Kidney capillary endothelial cell (primary cell): ENCODE data around the gene NAA11.

Experiments
- DNase-seq: peaks from one replicate; pipeline ENCODE4 v3.0.0-alpha.2; 2018; ENCODE audit warnings: low spot score

The NAA11 gene

GRCh38 chr4:79325864-79326328 lies at the start of gene NAA11:
Gene NAA11 (minus strand): TSS chr4:79326061. CDS start chr4:79325877, 184 bp downstream.
- no peak for DNase-seq

- DNase-seq = no peak
Measured at GRCh38 chr4:79370026-79370425, 44.2 kb upstream of the NAA11 start.

GRCh38 chr4:79367096-79367495 lies 41.2 kb upstream of the NAA11 start:
- no peak for DNase-seq

- no peak for DNase-seq
Measured at GRCh38 chr4:79366422-79366821, 40.6 kb upstream of the NAA11 start.

GRCh38 chr4:79364061-79364460 lies 38.2 kb upstream of the NAA11 start:
- DNase-seq = no peak

- no peak for DNase-seq
Measured at GRCh38 chr4:79362626-79363025, 36.8 kb upstream of the NAA11 start.

GRCh38 chr4:79360006-79360405 lies 34.1 kb upstream of the NAA11 start:
- DNase-seq = no peak

- DNase-seq = no peak
Measured at GRCh38 chr4:79358438-79358837, 32.6 kb upstream of the NAA11 start.

- no peak for DNase-seq
Measured at GRCh38 chr4:79357365-79357764, 31.5 kb upstream of the NAA11 start.

GRCh38 chr4:79353075-79353474 lies 27.2 kb upstream of the NAA11 start:
- no peak for DNase-seq

- no peak for DNase-seq
Measured at GRCh38 chr4:79348405-79348804, 22.5 kb upstream of the NAA11 start.

GRCh38 chr4:79341893-79342653 lies 16.2 kb upstream of the NAA11 start:
- DNase-seq = no peak

- DNase-seq = no peak
Measured at GRCh38 chr4:79340568-79340967, 14.7 kb upstream of the NAA11 start.

- DNase-seq = no peak
Measured at GRCh38 chr4:79338148-79338547, 12.3 kb upstream of the NAA11 start.

- no peak for DNase-seq
Measured at GRCh38 chr4:79334783-79335182, 8.9 kb upstream of the NAA11 start.

- DNase-seq = no peak
Measured at GRCh38 chr4:79334341-79334740, 8.5 kb upstream of the NAA11 start.

- DNase-seq = no peak
Measured at GRCh38 chr4:79331126-79331876, 5.4 kb upstream of the NAA11 start.

- DNase-seq = no peak
Measured at GRCh38 chr4:79330720-79331119, 4.9 kb upstream of the NAA11 start.

GRCh38 chr4:79325436-79325835 lies 425 bp downstream of the NAA11 start:
- no peak for DNase-seq

GRCh38 chr4:79319975-79320374 lies 5.9 kb downstream of the NAA11 start:
- no peak for DNase-seq

- no peak for DNase-seq
Measured at GRCh38 chr4:79317711-79318110, 8.2 kb downstream of the NAA11 start.

GRCh38 chr4:79315891-79316290 lies 10.0 kb downstream of the NAA11 start:
- no peak for DNase-seq

- no peak for DNase-seq
Measured at GRCh38 chr4:79311279-79311678, 14.6 kb downstream of the NAA11 start.
